Measurements from ENCODE around the gene ALOX15B. TPM values are rescaled to one million over a fixed set of nuclear protein-coding genes. Genes with fewer than 3 reads are reported as not detected.
"Not testable (repeated sequence)": the region's sequence is repeated elsewhere in the genome, so short reads cannot be mapped to it uniquely, and the experiment has no call there.

Gene ALOX15B
- total RNA-seq, 2 experiments from 2014 or later = not detected

GRCh38 chr17:8012045-8012580 lies 26.7 kb upstream of the ALOX15B start:
- CTCF ChIA-PET = interaction anchor here (0.8 kb wide), 1 partner anchor 22 kb away, joined by 4 read pairs; no protein-coding TSS in a partner anchor
- POLR2A ChIA-PET = no interaction called here

GRCh38 chr17:8012996-8013640 lies 25.7 kb upstream of the ALOX15B start:
- ChIA-PET POLR2A (no interaction called here), CTCF (no interaction called here)

GRCh38 chr17:8013731-8014557 lies 24.9 kb upstream of the ALOX15B start:
- POLR2A ChIA-PET = no interaction called here

GRCh38 chr17:8014558-8014850 lies 24.4 kb upstream of the ALOX15B start:
- CTCF ChIA-PET = interaction anchor here (0.8 kb wide), 1 partner anchor 27 kb away, joined by 3 read pairs; no protein-coding TSS in a partner anchor
- POLR2A ChIA-PET = interaction anchor here (0.5 kb wide), 1 partner anchor 16 kb away, joined by 5 read pairs; no protein-coding TSS in a partner anchor

More at GRCh38 chr17:8013731-8014557, 24.9 kb upstream of the ALOX15B start:
- CTCF ChIA-PET = interaction anchor here (0.8 kb wide), 1 partner anchor 27 kb away, joined by 3 read pairs; no protein-coding TSS in a partner anchor

- ChIA-PET POLR2A (no interaction called here), CTCF (interaction anchor here (1.4 kb wide), 2 partner anchors 26 to 45 kb away, joined by 3 to 4 read pairs; no protein-coding TSS in a partner anchor)
These were observed 23.5 kb upstream of the ALOX15B start for GRCh38 chr17:8015236-8015956.

GRCh38 chr17:8015957-8016631 lies 22.8 kb upstream of the ALOX15B start:
- CTCF ChIA-PET = interaction anchor here (1.4 to 3.3 kb wide), 3 partner anchors 25 to 44 kb away, joined by 3 to 14 read pairs (median 4); no protein-coding TSS in a partner anchor
- POLR2A ChIA-PET = no interaction called here

GRCh38 chr17:8016632-8017424 lies 22.0 kb upstream of the ALOX15B start:
- ChIA-PET CTCF (interaction anchor here (0.7 to 3.3 kb wide), 6 partner anchors 11 to 335 kb away, joined by 3 to 14 read pairs (median 3); no protein-coding TSS in a partner anchor), POLR2A (no interaction called here)

- ChIA-PET CTCF (interaction anchor here (0.8 to 3.3 kb wide), 5 partner anchors 17 to 61 kb away, joined by 3 to 14 read pairs (median 3); no protein-coding TSS in a partner anchor), POLR2A (no interaction called here)
These were observed 20.4 kb upstream of the ALOX15B start for GRCh38 chr17:8018436-8018835.

- POLR2A ChIA-PET = no interaction called here
- CTCF ChIA-PET = interaction anchor here (0.8 to 3.3 kb wide), 3 partner anchors 16 to 38 kb away, joined by 3 to 14 read pairs (median 3); no protein-coding TSS in a partner anchor
These were observed 19.7 kb upstream of the ALOX15B start for GRCh38 chr17:8019166-8019565.

- CTCF ChIA-PET = no interaction called here
- POLR2A ChIA-PET = no interaction called here
These were observed 18.9 kb upstream of the ALOX15B start for GRCh38 chr17:8019665-8020650.

GRCh38 chr17:8020776-8021564 lies 17.9 kb upstream of the ALOX15B start:
- ChIA-PET CTCF (interaction anchor here (0.6 to 1.1 kb wide), 2 partner anchors 20 to 30 kb away, joined by 3 read pairs; no protein-coding TSS in a partner anchor), POLR2A (no interaction called here)

GRCh38 chr17:8021565-8022359 lies 17.1 kb upstream of the ALOX15B start:
- POLR2A ChIA-PET = no interaction called here
- CTCF ChIA-PET = interaction anchor here (0.6 to 1.1 kb wide), 3 partner anchors 20 to 29 kb away, joined by 3 read pairs; no protein-coding TSS in a partner anchor

- POLR2A ChIA-PET = no interaction called here
These were observed 16.4 kb upstream of the ALOX15B start for GRCh38 chr17:8022360-8023003.

GRCh38 chr17:8024161-8024560 lies 14.7 kb upstream of the ALOX15B start:
- CTCF ChIA-PET, POLR2A ChIA-PET: not testable (repeated sequence)

More at GRCh38 chr17:8022360-8023003, 16.4 kb upstream of the ALOX15B start:
- CTCF ChIA-PET = interaction anchor here (1.0 kb wide), 1 partner anchor 22 kb away, joined by 3 read pairs; no protein-coding TSS in a partner anchor

All from activated CD8-positive, alpha-beta memory T cell treated with anti-CD3 and anti-CD28 coated beads for 36 hours (primary cell).